Activated naive CD8-positive, alpha-beta T cell (primary cell): ENCODE results near the gene FURIN.
"Not testable (repeated sequence)": the region's sequence is repeated elsewhere in the genome, so short reads cannot be mapped to it uniquely, and the experiment has no call there.

Experiments used
- H3K27ac Mint-ChIP-seq: one replicate; pipeline ENCODE4 v1.8.0; 2021; ENCODE audit warnings: mixed read lengths
- H3K27me3 Mint-ChIP-seq: one replicate; pipeline ENCODE4 v1.8.0; 2021; ENCODE audit warnings: mixed read lengths
- H3K36me3 Mint-ChIP-seq: one replicate; pipeline ENCODE4 v1.8.0; 2021; ENCODE audit warnings: mixed read lengths
- H3K4me1 Mint-ChIP-seq: one replicate; pipeline ENCODE4 v1.8.0; 2021; ENCODE audit warnings: low read depth, mixed read lengths
- H3K4me3 Mint-ChIP-seq: one replicate; pipeline ENCODE4 v1.8.0; 2021; ENCODE audit warnings: mild to moderate bottlenecking, mixed read lengths
- H3K9me3 Mint-ChIP-seq: one replicate; pipeline ENCODE4 v1.8.0; 2021; ENCODE audit warnings: low read depth, mixed read lengths

The FURIN gene

DNA sequence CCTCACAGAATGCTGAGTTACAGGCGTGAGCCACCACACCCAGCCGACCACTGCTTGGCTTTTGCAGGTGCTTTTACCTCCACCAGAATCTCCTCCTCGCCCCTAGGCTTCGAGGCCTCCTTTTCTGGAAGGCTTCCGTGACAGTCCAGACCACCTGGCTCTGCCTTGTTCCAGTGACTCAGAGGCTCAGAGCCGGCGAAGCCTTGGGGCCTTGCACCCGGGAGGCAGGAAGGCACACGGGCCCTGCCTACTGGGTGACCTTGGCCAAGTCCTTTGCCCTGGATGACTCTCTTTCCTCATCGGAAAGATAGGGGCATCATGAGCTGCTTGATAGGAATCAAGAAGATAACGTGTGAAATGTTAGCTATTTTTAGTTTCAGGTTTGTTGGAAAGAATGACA, 31.3 kb upstream of the FURIN start:
- Mint-ChIP-seq H3K4me1 (peaks cover 37% of the 10 kb centered on the region), H3K4me3 (peak overlapping the region; percentile 65)

DNA sequence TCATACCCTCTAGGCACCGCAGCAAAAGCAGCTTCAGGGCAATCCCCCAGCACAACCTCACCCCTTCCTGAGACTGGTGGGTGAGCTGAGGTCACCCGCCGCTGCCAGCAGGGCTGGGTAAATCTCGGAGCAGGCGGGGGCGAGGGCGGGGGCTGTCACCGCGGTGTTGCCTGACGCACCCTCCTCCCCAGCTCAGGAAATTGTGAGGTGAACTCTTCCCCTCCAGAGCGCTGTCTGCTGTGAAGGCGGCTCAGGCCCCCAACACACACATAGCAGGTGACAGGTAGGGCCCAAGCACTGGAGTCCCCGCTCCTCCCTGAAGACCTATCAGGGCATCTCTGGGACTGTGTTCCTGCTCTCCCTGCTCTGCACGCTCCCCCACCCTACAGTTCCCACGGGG, 30.2 kb upstream of the FURIN start:
- Mint-ChIP-seq H3K9me3 (no peaks in the 10 kb centered on the region), H3K27me3 (no peaks in the 10 kb centered on the region), H3K36me3 (no peaks in the 10 kb centered on the region), H3K4me3 (peak overlapping the region; percentile 69), H3K4me1 (peaks cover 37% of the 10 kb centered on the region), H3K27ac (peak overlapping the region; percentile 70)

More for the DNA sequence above, 31.3 kb upstream of the FURIN start:
- H3K27ac Mint-ChIP-seq = peak overlapping the region; percentile 70
- no peaks in the 10 kb centered on the region for H3K36me3 Mint-ChIP-seq
- no peaks in the 10 kb centered on the region for H3K27me3 Mint-ChIP-seq
- no peaks in the 10 kb centered on the region for H3K9me3 Mint-ChIP-seq

DNA sequence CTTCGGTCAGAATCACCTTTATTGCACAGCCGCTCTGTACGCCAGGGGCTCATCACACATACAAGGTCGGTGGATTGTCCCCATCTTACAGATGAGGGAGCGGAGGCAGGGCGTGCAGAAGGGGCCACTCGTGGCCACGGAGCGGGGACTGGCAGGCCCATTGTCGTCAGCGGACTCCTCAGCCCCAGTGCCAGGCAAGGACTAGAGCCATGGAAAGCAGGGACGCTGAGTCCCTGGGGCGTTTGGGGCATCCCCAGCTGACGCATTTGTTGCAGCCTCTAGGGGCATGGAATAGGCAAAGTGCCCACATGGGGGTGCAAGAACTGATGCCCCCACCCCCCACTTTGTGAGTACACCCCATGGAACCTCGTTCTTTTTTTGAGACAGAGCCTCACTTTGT, 29.8 kb upstream of the FURIN start:
- Mint-ChIP-seq H3K4me1 (peaks cover 37% of the 10 kb centered on the region), H3K4me3 (peak overlapping the region; percentile 69), H3K36me3 (no peaks in the 10 kb centered on the region), H3K27ac (peak overlapping the region; percentile 70), H3K27me3 (no peaks in the 10 kb centered on the region), H3K9me3 (no peaks in the 10 kb centered on the region)

DNA sequence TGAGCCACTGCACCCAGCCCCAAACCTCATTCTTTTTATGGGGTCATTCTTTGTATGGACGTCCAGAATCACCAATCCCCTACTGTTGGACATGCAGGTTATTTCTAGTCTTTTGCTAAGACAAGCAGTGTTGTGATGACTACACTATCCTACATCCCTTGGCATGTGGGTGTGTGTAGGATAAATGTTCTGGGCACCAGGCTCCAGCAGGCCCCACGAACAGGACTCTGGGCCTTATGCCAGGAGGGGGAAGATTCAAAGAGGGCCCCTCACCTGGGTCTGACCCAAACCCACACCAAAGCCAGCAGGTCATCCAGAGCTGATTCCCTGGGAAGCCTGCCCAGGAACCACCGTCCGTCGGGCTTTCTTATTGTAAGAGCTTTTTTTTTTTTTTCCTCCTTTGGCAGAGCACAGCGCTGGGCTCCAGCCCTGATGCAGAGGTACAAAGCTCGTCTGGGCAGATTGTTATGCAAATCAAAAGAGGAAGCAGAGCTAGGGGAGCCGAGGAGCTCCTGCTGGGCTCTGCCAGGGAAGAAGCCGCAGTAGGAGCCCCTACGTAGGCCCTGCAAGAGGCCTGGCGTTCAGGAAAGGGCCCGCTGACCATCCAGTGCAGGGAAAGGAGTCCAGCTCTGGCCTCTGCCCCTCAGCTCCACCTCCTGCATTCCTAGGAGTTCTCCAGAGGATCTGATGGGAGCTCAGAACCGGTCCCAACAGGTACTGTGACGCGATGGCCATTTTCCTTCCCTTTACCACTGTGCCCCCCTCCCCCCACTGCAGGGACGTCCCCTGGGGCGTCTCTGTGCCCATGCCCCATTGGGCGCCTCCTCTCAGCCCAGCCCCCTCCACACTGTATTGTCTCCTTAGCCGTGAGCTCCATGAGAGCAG, 29.0 kb upstream of the FURIN start:
- H3K4me3 Mint-ChIP-seq = peak overlapping the region; percentile 40
- no peaks in the 10 kb centered on the region for H3K27me3 Mint-ChIP-seq
- no peaks in the 10 kb centered on the region for H3K36me3 Mint-ChIP-seq
- peaks cover 35% of the 10 kb centered on the region for H3K4me1 Mint-ChIP-seq
- H3K27ac Mint-ChIP-seq = no peak overlapping the region
- no peaks in the 10 kb centered on the region for H3K9me3 Mint-ChIP-seq

DNA sequence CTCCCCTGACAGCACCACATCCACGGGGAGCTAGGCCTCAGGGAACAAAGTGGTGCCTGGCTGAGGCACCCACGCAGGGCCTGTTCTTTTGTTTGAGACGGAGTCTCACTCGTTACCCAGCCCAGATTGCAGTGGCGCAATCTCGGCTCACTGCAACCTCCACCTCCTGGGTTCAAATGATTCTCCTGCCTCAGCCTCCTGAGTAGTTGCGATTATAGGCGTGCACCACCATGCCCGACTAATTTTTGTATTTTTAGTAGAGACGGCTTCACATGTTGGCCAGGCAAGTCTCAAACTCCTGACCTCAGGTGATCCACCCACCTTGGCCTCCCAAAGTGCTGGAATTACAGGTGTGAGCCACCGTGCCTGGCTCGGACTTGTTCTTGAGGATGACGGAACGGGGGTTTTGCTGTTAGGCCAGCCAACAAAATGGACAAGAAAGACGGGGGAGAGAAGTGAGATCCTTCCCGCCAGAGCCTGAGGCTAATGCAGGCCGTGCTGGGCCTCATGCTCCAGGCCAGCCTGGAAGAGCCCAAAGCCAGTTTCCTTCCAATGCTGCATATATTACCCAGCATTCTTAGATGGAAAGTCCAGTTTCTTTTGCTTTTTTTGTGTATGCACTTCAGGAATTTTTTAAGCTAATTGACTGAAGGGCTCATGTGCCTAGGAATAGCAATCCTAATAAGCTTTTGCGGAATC, 28.1 kb upstream of the FURIN start:
- Mint-ChIP-seq H3K9me3 (no peaks in the 10 kb centered on the region), H3K27ac (no peak overlapping the region), H3K36me3 (no peaks in the 10 kb centered on the region), H3K4me3 (peak overlapping the region; percentile 40), H3K27me3 (no peaks in the 10 kb centered on the region), H3K4me1 (peaks cover 33% of the 10 kb centered on the region)

DNA sequence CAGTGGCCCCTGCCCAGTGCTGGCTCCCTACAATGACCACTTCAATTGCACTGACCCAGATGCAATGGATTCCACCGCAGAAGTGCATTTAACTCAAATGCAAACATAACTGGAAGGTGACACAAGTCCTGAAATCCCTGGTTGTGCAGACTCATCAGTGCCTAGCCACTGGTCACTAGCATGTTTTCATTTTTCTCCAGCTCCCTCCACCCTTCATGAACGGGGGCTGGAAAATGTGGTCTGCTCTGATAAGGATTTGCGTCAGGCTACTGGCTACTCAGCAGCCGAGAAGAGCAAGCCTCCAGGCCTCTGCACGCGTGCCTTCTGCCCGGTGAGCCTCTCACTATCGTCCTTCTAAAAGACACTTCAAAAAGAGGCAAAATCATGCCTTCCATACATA, 27.4 kb upstream of the FURIN start:
- Mint-ChIP-seq H3K4me1 (peaks cover 33% of the 10 kb centered on the region), H3K27me3 (no peaks in the 10 kb centered on the region), H3K36me3 (no peaks in the 10 kb centered on the region), H3K4me3 (no peak overlapping the region), H3K9me3 (no peaks in the 10 kb centered on the region), H3K27ac (no peak overlapping the region)

DNA sequence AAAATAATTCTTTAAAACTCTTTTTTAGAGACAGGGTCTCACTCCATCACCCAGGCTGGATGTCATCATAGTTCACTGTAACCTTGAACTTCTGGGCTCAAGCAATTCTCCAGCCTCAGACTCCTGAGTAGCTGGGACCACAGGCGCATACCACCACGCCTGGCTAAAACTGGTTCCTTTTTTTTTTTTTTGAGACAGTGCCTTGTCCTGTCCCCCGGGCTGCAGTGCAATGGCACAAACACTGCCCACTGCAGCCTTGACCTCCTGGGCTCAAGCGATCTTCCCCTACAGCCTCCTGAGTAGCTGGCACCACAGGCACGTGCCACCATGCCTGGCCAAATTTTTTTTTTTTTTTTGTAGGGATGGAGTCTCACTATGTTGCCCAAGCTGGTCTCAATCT, 23.7 kb upstream of the FURIN start:
- Mint-ChIP-seq H3K9me3 (no peaks in the 10 kb centered on the region), H3K4me3 (no peak overlapping the region), H3K36me3 (no peaks in the 10 kb centered on the region), H3K27ac (no peak overlapping the region), H3K4me1 (peaks cover 5% of the 10 kb centered on the region), H3K27me3 (no peaks in the 10 kb centered on the region)

DNA sequence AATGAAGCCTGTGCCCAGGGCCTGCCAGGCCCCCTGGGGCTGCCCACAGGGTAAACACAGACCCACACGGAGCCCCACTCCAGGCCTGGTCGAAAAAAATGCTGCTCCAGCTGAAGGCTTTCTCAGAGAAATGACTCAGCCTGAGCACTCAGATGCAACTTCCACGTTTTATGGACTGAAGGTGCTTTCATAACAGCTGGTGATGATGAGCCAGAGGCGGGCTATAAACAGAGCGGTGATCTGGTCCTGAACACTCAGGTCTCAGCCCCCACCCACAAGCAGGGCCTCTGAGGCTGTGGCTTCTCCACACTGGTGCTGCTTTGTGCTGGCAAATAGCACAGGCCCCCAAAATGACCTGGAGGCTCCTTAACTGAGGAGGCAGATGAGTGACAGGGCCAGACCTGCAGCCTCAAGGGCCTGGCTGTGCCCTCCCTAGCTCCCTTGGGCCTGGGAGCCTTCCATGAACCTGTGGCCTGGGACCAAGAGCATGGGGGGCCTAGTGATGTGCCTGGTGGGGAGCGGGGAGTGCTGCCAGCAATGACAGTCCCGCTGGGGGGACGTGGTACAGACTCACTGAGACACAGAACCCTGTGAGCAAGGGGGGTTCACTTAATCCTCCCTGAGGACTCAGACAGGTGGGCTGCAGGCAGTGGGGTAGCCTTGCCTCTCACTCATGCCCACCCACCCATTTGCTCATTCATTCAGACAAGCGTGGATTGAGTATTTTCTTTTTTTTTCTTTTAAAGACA, 23.0 kb upstream of the FURIN start:
- Mint-ChIP-seq H3K27ac (no peak overlapping the region), H3K4me3 (no peak overlapping the region)

DNA sequence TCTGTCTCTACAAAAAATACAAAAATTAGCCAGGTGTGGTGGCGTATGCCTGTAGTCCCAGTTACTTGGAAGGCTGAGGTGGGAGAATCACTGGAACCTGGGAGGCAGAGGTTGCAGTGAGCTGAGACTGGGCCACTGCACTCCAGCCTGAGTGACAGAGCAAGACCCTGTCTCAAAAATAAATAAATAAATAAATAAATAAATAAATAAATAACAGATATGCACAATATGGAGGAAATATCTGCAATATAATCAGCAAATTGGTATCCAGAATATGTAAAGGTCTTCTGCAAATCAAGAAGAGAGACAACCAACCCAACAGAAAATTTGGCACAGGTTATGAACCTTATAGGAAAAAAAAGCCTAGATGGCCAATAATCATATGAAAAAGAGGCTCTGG, 19.0 kb upstream of the FURIN start:
- not testable (repeated sequence) for H3K36me3 Mint-ChIP-seq, H3K9me3 Mint-ChIP-seq, H3K27ac Mint-ChIP-seq, H3K27me3 Mint-ChIP-seq, H3K4me3 Mint-ChIP-seq
- peaks cover 31% of the 10 kb centered on the region for H3K4me1 Mint-ChIP-seq

More for the DNA sequence above, 23.0 kb upstream of the FURIN start:
- no peaks in the 10 kb centered on the region for H3K9me3 Mint-ChIP-seq
- no peaks in the 10 kb centered on the region for H3K36me3 Mint-ChIP-seq
- H3K4me1 Mint-ChIP-seq = peaks cover 1% of the 10 kb centered on the region
- no peaks in the 10 kb centered on the region for H3K27me3 Mint-ChIP-seq

DNA sequence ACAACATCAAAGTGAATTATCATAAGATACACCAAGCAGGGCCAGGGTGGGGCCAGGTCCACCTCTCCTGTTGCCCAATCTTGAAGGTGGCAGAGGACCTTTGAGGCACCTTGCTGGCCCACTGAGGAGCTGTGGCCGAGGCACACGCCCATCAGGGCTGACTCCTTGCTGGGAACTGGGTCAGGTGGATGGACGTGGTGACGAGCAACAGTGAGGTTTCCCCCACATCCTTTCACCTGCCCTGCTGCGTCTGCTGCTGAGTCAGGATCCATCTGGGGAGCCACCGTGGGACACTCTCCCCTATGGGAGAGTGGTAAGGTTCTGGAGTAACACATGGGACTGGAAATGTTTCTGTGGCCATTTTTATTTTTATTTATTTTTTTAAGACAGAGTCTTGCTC, 17.3 kb upstream of the FURIN start:
- Mint-ChIP-seq H3K4me1 (peaks cover 42% of the 10 kb centered on the region), H3K9me3 (no peaks in the 10 kb centered on the region), H3K27me3 (no peaks in the 10 kb centered on the region), H3K27ac (peak overlapping the region; percentile 1), H3K36me3 (no peaks in the 10 kb centered on the region), H3K4me3 (peak overlapping the region; percentile 69)

DNA sequence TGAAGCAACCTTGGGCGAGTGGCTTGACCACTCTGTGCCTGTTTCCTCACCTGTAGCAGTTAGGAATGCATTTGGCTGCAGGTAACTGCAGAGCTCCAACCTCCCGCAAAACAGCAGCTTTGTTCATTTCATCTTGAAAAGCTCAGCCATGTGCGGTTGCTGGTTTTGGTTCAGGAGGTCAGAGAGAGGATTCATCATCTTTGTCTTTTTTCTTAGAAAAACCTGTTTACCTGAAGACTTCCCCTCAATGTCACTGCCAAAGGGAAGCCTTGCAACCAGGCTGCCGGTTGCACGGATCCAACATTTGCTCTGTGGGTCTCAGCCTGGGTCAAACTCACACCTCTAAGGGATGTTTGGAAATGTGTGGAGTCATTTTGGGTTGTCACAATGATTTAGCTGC, 16.4 kb upstream of the FURIN start:
- Mint-ChIP-seq H3K4me3 (peak overlapping the region; percentile 67), H3K4me1 (peaks cover 50% of the 10 kb centered on the region), H3K27me3 (no peaks in the 10 kb centered on the region), H3K9me3 (no peaks in the 10 kb centered on the region), H3K36me3 (no peaks in the 10 kb centered on the region), H3K27ac (peak overlapping the region; percentile 58)

DNA sequence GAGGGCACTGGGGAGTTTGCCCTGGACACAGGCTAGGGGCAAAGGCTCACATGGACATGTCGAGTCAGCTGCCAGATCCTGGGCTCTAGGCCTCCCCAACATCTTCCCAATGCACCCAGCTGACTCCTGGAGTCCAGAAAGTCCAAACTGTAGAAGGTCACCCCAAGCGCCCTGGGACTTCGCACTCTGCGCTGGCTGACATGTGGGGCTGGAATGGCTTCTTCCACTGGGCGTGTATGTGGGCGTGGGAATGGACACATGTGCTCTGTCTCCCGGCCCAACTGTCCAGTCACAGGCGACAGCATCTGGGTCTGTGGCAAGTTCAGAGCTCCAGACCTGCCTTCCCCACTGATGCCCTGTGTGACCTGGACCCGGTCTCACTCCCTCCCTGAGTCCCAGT, 13.2 kb upstream of the FURIN start:
- Mint-ChIP-seq H3K27ac (no peak overlapping the region), H3K4me3 (no peak overlapping the region), H3K9me3 (no peaks in the 10 kb centered on the region)

DNA sequence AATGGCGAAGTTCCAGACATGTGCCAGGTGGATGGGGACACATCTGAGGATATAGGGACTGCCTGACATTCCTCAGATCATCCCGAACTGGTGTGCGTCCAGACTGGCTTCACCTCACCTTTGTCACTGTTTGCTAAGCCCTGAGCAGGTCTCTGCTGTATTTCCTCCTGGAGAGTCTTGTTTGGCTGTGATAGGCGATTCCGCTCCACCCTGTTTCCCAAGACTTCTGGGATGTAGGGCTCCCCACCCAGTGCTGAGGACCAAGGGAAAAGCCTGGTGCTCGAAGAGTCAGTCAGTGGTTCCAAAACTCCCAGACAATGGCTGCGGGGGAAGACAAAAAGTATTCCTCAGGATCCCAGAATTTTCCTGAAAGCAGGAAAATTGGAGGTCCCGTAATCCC, 11.1 kb upstream of the FURIN start:
- H3K27ac Mint-ChIP-seq = no peak overlapping the region
- H3K4me1 Mint-ChIP-seq = peaks cover 42% of the 10 kb centered on the region
- no peaks in the 10 kb centered on the region for H3K27me3 Mint-ChIP-seq
- H3K4me3 Mint-ChIP-seq = no peak overlapping the region
- H3K9me3 Mint-ChIP-seq = no peaks in the 10 kb centered on the region
- H3K36me3 Mint-ChIP-seq = no peaks in the 10 kb centered on the region

More for the DNA sequence above, 13.2 kb upstream of the FURIN start:
- peaks cover 61% of the 10 kb centered on the region for H3K4me1 Mint-ChIP-seq
- no peaks in the 10 kb centered on the region for H3K27me3 Mint-ChIP-seq
- no peaks in the 10 kb centered on the region for H3K36me3 Mint-ChIP-seq

DNA sequence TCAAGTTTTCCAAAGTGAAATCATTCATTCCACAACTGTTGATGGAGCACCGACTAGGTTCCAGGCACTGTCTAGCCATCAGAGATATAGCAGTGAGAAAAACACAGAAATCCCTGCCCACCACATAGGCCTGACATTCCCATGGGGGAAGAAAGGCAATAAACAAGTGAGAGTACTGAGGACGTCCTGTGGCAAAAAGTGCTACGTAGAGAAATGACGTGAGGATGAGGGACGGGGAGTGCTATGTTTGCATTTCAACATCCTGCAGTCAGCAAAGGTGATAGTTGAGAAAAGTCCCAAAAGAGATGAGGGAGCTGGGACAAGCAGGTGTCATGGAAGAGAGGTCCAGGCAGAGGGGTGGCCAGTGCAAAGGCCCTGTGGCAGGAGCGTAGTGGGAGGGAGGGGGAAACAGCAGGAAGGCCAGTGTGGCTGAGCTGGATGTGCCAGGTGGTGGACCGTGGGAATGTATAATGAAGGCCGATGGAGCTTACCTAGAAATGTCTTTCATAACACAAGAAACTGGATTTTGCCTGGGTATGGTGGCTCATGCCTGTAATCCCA, 10.4 kb upstream of the FURIN start:
- H3K27ac Mint-ChIP-seq = no peak overlapping the region
- H3K27me3 Mint-ChIP-seq = no peaks in the 10 kb centered on the region
- no peak overlapping the region for H3K4me3 Mint-ChIP-seq
- H3K9me3 Mint-ChIP-seq = no peaks in the 10 kb centered on the region
- no peaks in the 10 kb centered on the region for H3K36me3 Mint-ChIP-seq
- peaks cover 36% of the 10 kb centered on the region for H3K4me1 Mint-ChIP-seq
